ENCODE results near the gene ATP5F1C.

ATP5F1C gene

GRCh38 chr10:7836571-7836970 is 48.6 kb downstream of the ATP5F1C start:
- in situ Hi-C loops (cut with MboI; ENCODE audit: low sequenced_read_pairs): no loop called here

- in situ Hi-C loops (cut with MboI; ENCODE audit: low sequenced_read_pairs): no loop called here
Observed at GRCh38 chr10:7846591-7846990, 58.6 kb downstream of the ATP5F1C start.

DNA sequence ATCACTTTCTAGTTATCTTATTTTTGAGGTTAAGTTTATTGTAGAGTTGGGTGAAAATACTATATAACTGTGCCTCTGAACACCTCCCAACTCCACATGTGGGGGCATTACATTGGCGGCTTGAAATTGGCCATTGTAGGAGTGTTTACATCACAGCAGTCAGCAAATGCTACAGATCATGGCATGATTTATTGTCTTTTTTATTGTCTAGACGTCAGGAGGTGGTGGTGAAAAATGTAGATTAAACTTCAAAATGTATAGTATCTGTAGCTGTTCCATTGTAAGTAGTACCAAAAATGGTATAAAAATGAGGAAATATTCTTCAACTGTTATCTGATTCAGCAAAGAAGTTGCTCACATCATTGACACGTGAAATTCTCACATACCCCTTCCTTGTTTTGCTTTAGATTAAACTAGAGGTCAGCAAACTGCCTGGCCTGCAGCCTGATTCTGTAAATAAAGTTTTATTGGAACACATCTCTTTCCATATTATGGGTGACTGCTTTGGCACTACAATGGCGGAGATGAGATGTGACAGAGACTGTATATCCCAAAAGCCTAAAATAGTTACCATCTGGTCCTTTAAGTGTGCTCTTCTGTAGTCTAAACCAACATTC is 65.4 kb downstream of the ATP5F1C start:
- in situ Hi-C loops (cut with MboI; ENCODE audit: low sequenced_read_pairs): loop anchor here (25.0 kb wide), 1 partner anchor 1359 kb away; no protein-coding TSS in a partner anchor

- in situ Hi-C loops (cut with MboI; ENCODE audit: low sequenced_read_pairs): loop anchor here (25.0 kb wide), 1 partner anchor 1358 kb away; no protein-coding TSS in a partner anchor
Observed at GRCh38 chr10:7853890-7854289, 65.9 kb downstream of the ATP5F1C start.

GRCh38 chr10:7855205-7855604 is 67.2 kb downstream of the ATP5F1C start:
- in situ Hi-C loops (cut with MboI; ENCODE audit: low sequenced_read_pairs): loop anchor here (25.0 kb wide), 1 partner anchor 1357 kb away; no protein-coding TSS in a partner anchor

- in situ Hi-C loops (cut with MboI; ENCODE audit: low sequenced_read_pairs): loop anchor here (25.0 kb wide), 1 partner anchor 1356 kb away; no protein-coding TSS in a partner anchor
Observed at GRCh38 chr10:7856678-7857077, 68.7 kb downstream of the ATP5F1C start.

DNA sequence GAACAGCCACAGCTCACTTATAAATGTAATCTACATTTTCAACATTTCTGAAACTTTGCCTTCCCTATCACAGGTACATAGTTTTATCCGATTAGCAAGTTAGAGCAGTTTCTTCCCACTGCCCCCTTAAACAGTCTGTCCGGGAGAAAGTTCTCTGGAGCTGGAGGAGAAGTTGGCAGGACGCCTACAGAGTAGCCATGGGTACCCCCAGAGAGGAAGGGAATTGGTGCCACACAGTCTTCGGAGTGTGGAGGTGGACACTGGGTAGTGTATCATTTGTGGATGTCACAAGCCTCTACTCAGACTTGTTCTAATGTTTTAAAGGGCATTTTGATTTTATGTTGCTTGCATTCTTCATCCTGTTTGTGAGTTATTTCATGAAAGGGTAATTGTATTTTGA is 69.3 kb downstream of the ATP5F1C start:
- in situ Hi-C loops (cut with MboI; ENCODE audit: low sequenced_read_pairs): loop anchor here (25.0 kb wide), 1 partner anchor 1355 kb away; no protein-coding TSS in a partner anchor
